SU-DHL-6 (cell line): ENCODE data around the gene MED15.

Experiments
- H2AFZ ChIP-seq: fragments of 200-600 bp; sonication (generic); 2 replicates; pipeline ENCODE4 v1.6.1; 2014; ENCODE audit warnings: low read depth, mild to moderate bottlenecking, moderate library complexity, mixed read lengths, antibody characterized with exemption, low read length; ENCODE audit not compliant: severe bottlenecking
- H3F3A ChIP-seq: fragments of 200-600 bp; shearing (Covaris generic); 2 replicates; pipeline ENCODE4 v1.6.0; 2016; ENCODE audit warnings: antibody characterized with exemption, mild to moderate bottlenecking; ENCODE audit not compliant: insufficient read depth
- H3K27ac ChIP-seq: fragments of 200-600 bp; sonication (generic); 2 replicates; pipeline ENCODE4 v1.5.1; 2016; ENCODE audit warnings: low read depth, mild to moderate bottlenecking, low read length, moderate library complexity, mixed read lengths
- H3K27me3 ChIP-seq: fragments of 200-600 bp; sonication (generic), shearing (Covaris generic); 2 replicates; pipeline ENCODE4 v1.6.0; 2014; ENCODE audit warnings: mild to moderate bottlenecking, low read length
- H3K36me3 ChIP-seq: fragments of 200-600 bp; sonication (generic); 2 replicates; pipeline ENCODE4 v1.6.1; 2014; ENCODE audit warnings: mild to moderate bottlenecking, low read length, mixed read lengths
- H3K4me2 ChIP-seq: fragments of 300-600, 200-600 bp; shearing (Covaris generic), sonication (generic); 2 replicates; pipeline ENCODE4 v1.6.0; 2014; ENCODE audit warnings: low read length, low read depth, mild to moderate bottlenecking; ENCODE audit not compliant: poor library complexity, severe bottlenecking
- H3K4me3 ChIP-seq: fragments of 200-600 bp; sonication (generic); 2 replicates; pipeline ENCODE4 v1.5.1; 2014; ENCODE audit warnings: antibody characterized with exemption, low read length, mild to moderate bottlenecking, mixed read lengths; ENCODE audit not compliant: insufficient read depth, poor library complexity, severe bottlenecking
- H3K79me2 ChIP-seq: fragments of 200-600 bp; sonication (generic); 2 replicates; pipeline ENCODE4 v1.6.1; 2014; ENCODE audit warnings: mild to moderate bottlenecking, low read length, moderate library complexity; ENCODE audit not compliant: insufficient read depth
- H3K9ac ChIP-seq: fragments of 200-600 bp; sonication (generic); 2 replicates; pipeline ENCODE4 v1.7.0; 2014; ENCODE audit warnings: mild to moderate bottlenecking, low read length
- H3K9me2 ChIP-seq: fragments of 200-600 bp; sonication (generic); replicated peaks from 2 replicates; pipeline ENCODE4 v1.6.1; 2014; ENCODE audit warnings: low read length; ENCODE audit not compliant: insufficient read depth
- H3K9me3 ChIP-seq: fragments of 200-600 bp; sonication (generic); 2 replicates; pipeline ENCODE4 v1.6.1; 2014; ENCODE audit warnings: low read length, mixed read lengths; ENCODE audit not compliant: insufficient read depth
- H4K20me1 ChIP-seq: fragments of 200-600 bp; sonication (generic); 2 replicates; pipeline ENCODE4 v1.6.1; 2014; ENCODE audit warnings: low read depth, mild to moderate bottlenecking, antibody characterized with exemption, low read length, moderate library complexity, mixed read lengths
- CTCF ChIP-seq: fragments of 200-600 bp; sonication (generic); IDR thresholded peaks from one replicate; pipeline ENCODE4 v1.5.1; 2017; ENCODE audit warnings: antibody characterized with exemption, mild to moderate bottlenecking, low read length, moderate library complexity; ENCODE audit not compliant: insufficient read depth, poor library complexity, severe bottlenecking
- EZH2phosphoT487 ChIP-seq: fragments of 200-600 bp; sonication (generic), shearing (Covaris generic); conservative IDR thresholded peaks from 2 replicates; pipeline ENCODE4 v1.6.1; 2018; ENCODE audit warnings: mild to moderate bottlenecking, antibody characterized with exemption, low read length, moderate library complexity, mixed read lengths

MED15 gene

GRCh38 chr22:20546541-20546950, 39.1 kb downstream of the MED15 start:
- no peaks in the 10 kb centered on the region for H3K9me2 ChIP-seq
- TF ChIP-seq CTCF (no peak), EZH2phosphoT487 (no peak)
- H3K4me2 ChIP-seq: no peak overlapping the region
- H3K36me3 ChIP-seq: no peaks in the 10 kb centered on the region
- no peaks in the 10 kb centered on the region for H3K79me2 ChIP-seq
- no peaks in the 10 kb centered on the region for H3K9me3 ChIP-seq
- H3K9ac ChIP-seq: no peak overlapping the region
- H3K27ac ChIP-seq: no peak overlapping the region
- H3K4me3 ChIP-seq: no peak overlapping the region
- no peaks in the 10 kb centered on the region for H3K27me3 ChIP-seq
- no peak overlapping the region for H2AFZ ChIP-seq
- H4K20me1 ChIP-seq: no peaks in the 10 kb centered on the region
- no peaks in the 10 kb centered on the region for H3F3A ChIP-seq

- Histone ChIP-seq H3K36me3 (no peaks in the 10 kb centered on the region), H3K79me2 (no peaks in the 10 kb centered on the region), H3K27ac (no peak overlapping the region), H3K9me2 (no peaks in the 10 kb centered on the region), H3K4me2 (no peak overlapping the region), H3F3A (no peaks in the 10 kb centered on the region), H2AFZ (no peak overlapping the region), H4K20me1 (no peaks in the 10 kb centered on the region), H3K9me3 (no peaks in the 10 kb centered on the region), H3K4me3 (no peak overlapping the region), H3K27me3 (no peaks in the 10 kb centered on the region), H3K9ac (no peak overlapping the region)
- TF ChIP-seq EZH2phosphoT487 (no peak), CTCF (no peak)
Observed at GRCh38 chr22:20547029-20547428, 39.6 kb downstream of the MED15 start.

- no peaks in the 10 kb centered on the region for H3K27me3 ChIP-seq
- H3K4me2 ChIP-seq: no peak overlapping the region
- no peaks in the 10 kb centered on the region for H4K20me1 ChIP-seq
- H3K79me2 ChIP-seq: no peaks in the 10 kb centered on the region
- H2AFZ ChIP-seq: no peak overlapping the region
- no peak overlapping the region for H3K9ac ChIP-seq
- TF ChIP-seq CTCF: no peak
- TF ChIP-seq EZH2phosphoT487: no peak
- H3K9me2 ChIP-seq: no peaks in the 10 kb centered on the region
- H3K36me3 ChIP-seq: no peaks in the 10 kb centered on the region
- no peaks in the 10 kb centered on the region for H3K9me3 ChIP-seq
- no peaks in the 10 kb centered on the region for H3F3A ChIP-seq
- H3K27ac ChIP-seq: no peak overlapping the region
- H3K4me3 ChIP-seq: no peak overlapping the region
Observed at GRCh38 chr22:20548806-20549205, 41.4 kb downstream of the MED15 start.

GRCh38 chr22:20549232-20549841, 41.9 kb downstream of the MED15 start:
- TF ChIP-seq CTCF (no peak), EZH2phosphoT487 (no peak)
- H3K36me3 ChIP-seq: no peaks in the 10 kb centered on the region
- no peak overlapping the region for H3K4me3 ChIP-seq
- H3K4me2 ChIP-seq: no peak overlapping the region
- no peak overlapping the region for H3K9ac ChIP-seq
- no peaks in the 10 kb centered on the region for H4K20me1 ChIP-seq
- H3K9me3 ChIP-seq: no peaks in the 10 kb centered on the region
- H3K9me2 ChIP-seq: no peaks in the 10 kb centered on the region
- H3K27ac ChIP-seq: no peak overlapping the region
- H2AFZ ChIP-seq: no peak overlapping the region
- no peaks in the 10 kb centered on the region for H3K27me3 ChIP-seq
- no peaks in the 10 kb centered on the region for H3F3A ChIP-seq
- no peaks in the 10 kb centered on the region for H3K79me2 ChIP-seq
